Measurements from ENCODE around the gene TMED1. TPM values are rescaled to one million over a fixed set of nuclear protein-coding genes. Genes with fewer than 3 reads are reported as not detected.

Gene TMED1
- total and polyA plus RNA-seq, 2 of the 13 experiments (the other 11 are each of a cell fraction or from before 2014, with no cell fraction given), result 48.3 to 51.8 TPM

DNA sequence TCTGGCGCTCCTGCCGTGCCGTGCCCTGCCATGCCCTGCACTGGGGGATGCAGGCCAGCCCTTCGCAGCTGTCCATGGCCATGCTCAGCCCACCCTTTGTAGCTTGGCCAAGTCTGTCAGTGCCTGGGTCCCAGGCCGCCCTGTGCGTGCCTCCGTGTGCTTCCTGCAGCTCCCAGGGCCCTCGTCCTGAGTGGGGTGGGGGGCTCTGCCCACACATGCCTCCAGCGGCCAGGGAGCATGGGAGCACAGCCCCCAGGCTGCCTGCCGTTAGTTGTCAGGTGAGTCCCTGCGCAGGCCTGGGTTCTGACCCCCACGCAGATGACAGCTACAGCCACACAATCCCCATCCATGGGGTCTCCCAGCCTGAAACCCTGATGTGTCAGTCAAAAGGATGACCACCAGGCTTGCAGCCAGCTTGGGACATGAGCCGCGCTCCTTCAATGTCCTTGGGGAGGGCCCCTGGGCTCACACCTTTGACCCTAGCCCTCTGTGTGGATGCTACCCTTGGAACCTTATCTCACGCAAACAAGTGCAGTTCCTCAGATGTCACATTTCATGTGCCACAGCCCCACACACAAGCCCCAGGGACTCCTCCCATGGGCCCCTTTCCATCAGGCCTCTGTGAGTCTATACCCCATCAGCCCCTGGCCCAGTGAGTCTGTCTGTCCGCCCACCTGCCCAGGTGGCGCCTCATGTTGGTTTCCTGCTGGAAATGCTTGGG lies 24.5 kb downstream of the TMED1 start (continued):
- TF ChIP-seq SRF (IDR thresholded peaks at IDR 0.05; ENCODE audit: low read depth, low read length) (no peak), TARDBP (CRISPR knock-in tag; IDR thresholded peaks at IDR 0.05) (no peak), ZBTB43 (CRISPR knock-in tag; conservative IDR thresholded peaks at IDR 0.05) (no peak), ZNF674 (CRISPR knock-in tag; IDR thresholded peaks at IDR 0.05; ENCODE audit: low read depth) (no peak), ELF4 (CRISPR knock-in tag; IDR thresholded peaks at IDR 0.05; ENCODE audit: borderline replicate concordance) (no peak), CHD4 (IDR thresholded peaks at IDR 0.05; ENCODE audit: borderline replicate concordance, low read length) (no peak), ZNF207 (IDR thresholded peaks at IDR 0.05; ENCODE audit: borderline replicate concordance) (no peak), ZMYM4 (CRISPR knock-in tag; IDR thresholded peaks at IDR 0.05) (no peak), SETDB1 (CRISPR knock-in tag; IDR thresholded peaks at IDR 0.05; ENCODE audit: borderline replicate concordance) (no peak), SPEN (CRISPR knock-in tag; IDR thresholded peaks at IDR 0.05; ENCODE audit: low read depth) (no peak), GABPB1 (CRISPR knock-in tag; IDR thresholded peaks at IDR 0.05) (no peak), ARNTL (CRISPR knock-in tag; IDR thresholded peaks at IDR 0.05) (peak; percentile 42; the same call in 1 of the 2 replicates), HNF4A (CRISPR knock-in tag; IDR thresholded peaks at IDR 0.05) (peak; percentile 60), SIX1 (CRISPR knock-in tag; IDR thresholded peaks at IDR 0.05; ENCODE audit: borderline replicate concordance) (0 out of 2 replicates have a peak, but pooled peaks have one; percentile 19), KLF13 (CRISPR knock-in tag; IDR thresholded peaks at IDR 0.05) (0 out of 2 replicates have a peak, but pooled peaks have one; percentile 55), ZNF569 (CRISPR knock-in tag; IDR thresholded peaks at IDR 0.05; ENCODE audit: borderline replicate concordance) (no peak)
- TF ChIP-seq, protein P1, sequence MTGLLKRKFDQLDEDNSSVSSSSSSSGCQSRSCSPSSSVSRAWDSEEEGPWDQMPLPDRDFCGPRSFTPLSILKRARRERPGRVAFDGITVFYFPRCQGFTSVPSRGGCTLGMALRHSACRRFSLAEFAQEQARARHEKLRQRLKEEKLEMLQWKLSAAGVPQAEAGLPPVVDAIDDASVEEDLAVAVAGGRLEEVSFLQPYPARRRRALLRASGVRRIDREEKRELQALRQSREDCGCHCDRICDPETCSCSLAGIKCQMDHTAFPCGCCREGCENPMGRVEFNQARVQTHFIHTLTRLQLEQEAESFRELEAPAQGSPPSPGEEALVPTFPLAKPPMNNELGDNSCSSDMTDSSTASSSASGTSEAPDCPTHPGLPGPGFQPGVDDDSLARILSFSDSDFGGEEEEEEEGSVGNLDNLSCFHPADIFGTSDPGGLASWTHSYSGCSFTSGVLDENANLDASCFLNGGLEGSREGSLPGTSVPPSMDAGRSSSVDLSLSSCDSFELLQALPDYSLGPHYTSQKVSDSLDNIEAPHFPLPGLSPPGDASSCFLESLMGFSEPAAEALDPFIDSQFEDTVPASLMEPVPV (CRISPR knock-in tag; IDR thresholded peaks at IDR 0.05), result no peak
- TF ChIP-seq, protein P2, sequence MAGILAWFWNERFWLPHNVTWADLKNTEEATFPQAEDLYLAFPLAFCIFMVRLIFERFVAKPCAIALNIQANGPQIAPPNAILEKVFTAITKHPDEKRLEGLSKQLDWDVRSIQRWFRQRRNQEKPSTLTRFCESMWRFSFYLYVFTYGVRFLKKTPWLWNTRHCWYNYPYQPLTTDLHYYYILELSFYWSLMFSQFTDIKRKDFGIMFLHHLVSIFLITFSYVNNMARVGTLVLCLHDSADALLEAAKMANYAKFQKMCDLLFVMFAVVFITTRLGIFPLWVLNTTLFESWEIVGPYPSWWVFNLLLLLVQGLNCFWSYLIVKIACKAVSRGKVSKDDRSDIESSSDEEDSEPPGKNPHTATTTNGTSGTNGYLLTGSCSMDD (CRISPR knock-in tag; IDR thresholded peaks at IDR 0.05), result no peak
- TF ChIP-seq, protein P3, sequence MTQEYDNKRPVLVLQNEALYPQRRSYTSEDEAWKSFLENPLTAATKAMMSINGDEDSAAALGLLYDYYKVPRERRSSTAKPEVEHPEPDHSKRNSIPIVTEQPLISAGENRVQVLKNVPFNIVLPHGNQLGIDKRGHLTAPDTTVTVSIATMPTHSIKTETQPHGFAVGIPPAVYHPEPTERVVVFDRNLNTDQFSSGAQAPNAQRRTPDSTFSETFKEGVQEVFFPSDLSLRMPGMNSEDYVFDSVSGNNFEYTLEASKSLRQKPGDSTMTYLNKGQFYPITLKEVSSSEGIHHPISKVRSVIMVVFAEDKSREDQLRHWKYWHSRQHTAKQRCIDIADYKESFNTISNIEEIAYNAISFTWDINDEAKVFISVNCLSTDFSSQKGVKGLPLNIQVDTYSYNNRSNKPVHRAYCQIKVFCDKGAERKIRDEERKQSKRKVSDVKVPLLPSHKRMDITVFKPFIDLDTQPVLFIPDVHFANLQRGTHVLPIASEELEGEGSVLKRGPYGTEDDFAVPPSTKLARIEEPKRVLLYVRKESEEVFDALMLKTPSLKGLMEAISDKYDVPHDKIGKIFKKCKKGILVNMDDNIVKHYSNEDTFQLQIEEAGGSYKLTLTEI (CRISPR knock-in tag; conservative IDR thresholded peaks at IDR 0.05), result no peak
- TF ChIP-seq, protein P4, sequence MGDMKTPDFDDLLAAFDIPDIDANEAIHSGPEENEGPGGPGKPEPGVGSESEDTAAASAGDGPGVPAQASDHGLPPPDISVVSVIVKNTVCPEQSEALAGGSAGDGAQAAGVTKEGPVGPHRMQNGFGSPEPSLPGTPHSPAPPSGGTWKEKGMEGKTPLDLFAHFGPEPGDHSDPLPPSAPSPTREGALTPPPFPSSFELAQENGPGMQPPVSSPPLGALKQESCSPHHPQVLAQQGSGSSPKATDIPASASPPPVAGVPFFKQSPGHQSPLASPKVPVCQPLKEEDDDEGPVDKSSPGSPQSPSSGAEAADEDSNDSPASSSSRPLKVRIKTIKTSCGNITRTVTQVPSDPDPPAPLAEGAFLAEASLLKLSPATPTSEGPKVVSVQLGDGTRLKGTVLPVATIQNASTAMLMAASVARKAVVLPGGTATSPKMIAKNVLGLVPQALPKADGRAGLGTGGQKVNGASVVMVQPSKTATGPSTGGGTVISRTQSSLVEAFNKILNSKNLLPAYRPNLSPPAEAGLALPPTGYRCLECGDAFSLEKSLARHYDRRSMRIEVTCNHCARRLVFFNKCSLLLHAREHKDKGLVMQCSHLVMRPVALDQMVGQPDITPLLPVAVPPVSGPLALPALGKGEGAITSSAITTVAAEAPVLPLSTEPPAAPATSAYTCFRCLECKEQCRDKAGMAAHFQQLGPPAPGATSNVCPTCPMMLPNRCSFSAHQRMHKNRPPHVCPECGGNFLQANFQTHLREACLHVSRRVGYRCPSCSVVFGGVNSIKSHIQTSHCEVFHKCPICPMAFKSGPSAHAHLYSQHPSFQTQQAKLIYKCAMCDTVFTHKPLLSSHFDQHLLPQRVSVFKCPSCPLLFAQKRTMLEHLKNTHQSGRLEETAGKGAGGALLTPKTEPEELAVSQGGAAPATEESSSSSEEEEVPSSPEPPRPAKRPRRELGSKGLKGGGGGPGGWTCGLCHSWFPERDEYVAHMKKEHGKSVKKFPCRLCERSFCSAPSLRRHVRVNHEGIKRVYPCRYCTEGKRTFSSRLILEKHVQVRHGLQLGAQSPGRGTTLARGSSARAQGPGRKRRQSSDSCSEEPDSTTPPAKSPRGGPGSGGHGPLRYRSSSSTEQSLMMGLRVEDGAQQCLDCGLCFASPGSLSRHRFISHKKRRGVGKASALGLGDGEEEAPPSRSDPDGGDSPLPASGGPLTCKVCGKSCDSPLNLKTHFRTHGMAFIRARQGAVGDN (CRISPR knock-in tag; IDR thresholded peaks at IDR 0.05), result peak; percentile 60
